IMR-90 (cell line): Measurements from ENCODE around the gene SLC6A9. TPM values are rescaled to one million over a fixed set of nuclear protein-coding genes. Genes with fewer than 3 reads are reported as not detected.

Source experiments
- ATAC-seq: fragments of 200-7000 bp; cut with Tn5 transposase; 2 replicates; pipeline ENCODE4 v1.9.1; 2020; ENCODE audit warnings: low read depth, mild to moderate bottlenecking, moderate library complexity
- BruUV-seq: library from RNA; stranded (reverse); fragments of 400-500 nt; replicated peaks from 2 replicates; lab custom pipeline; 2021; lab: Mats Ljungman, UMichigan
- CTCF ChIA-PET: fragments of 300-600 bp; formaldehyde crosslinking; extraction: SDS; loops from one replicate; lab custom pipeline; 2021; ENCODE audit warnings: antibody characterized with exemption; lab: Yijun Ruan, JAX
- POLR2A ChIA-PET: fragments of 300-600 bp; sonication (Branson Sonifier 250); formaldehyde crosslinking; loops from one replicate; lab custom pipeline; 2022; ENCODE audit warnings: antibody characterized with exemption; ENCODE audit not compliant: unreplicated experiment; lab: Charles Lee
- DNase-seq: peaks from one replicate; pipeline ENCODE4 v3.0.0; 2013
- H2AFZ ChIP-seq: replicated peaks from 2 replicates; pipeline ENCODE3; 2013; ENCODE audit warnings: low read length, mild to moderate bottlenecking; ENCODE audit not compliant: poor library complexity
- H2AK5ac ChIP-seq: 2 replicates; pipeline ENCODE4 v1.6.1; 2013; ENCODE audit warnings: low read depth, low read length, inconsistent platforms
- H2AK9ac ChIP-seq: replicated peaks from 2 replicates; pipeline ENCODE3; 2013; ENCODE audit warnings: mild to moderate bottlenecking, low read depth, low read length, moderate library complexity; ENCODE audit not compliant: poor library complexity
- H2BK120ac ChIP-seq: 2 replicates; pipeline ENCODE4 v1.6.1; 2013; ENCODE audit warnings: low read depth, low read length, inconsistent platforms
- H2BK15ac ChIP-seq: 3 replicates; pipeline ENCODE4 v1.6.1; 2013; ENCODE audit warnings: low read depth, low read length, inconsistent platforms
- H2BK20ac ChIP-seq: 2 replicates; pipeline ENCODE4 v1.6.1; 2013; ENCODE audit warnings: low read depth, mild to moderate bottlenecking, inconsistent platforms, low read length, moderate library complexity
- H2BK5ac ChIP-seq: 2 replicates; pipeline ENCODE4 v1.6.1; 2013; ENCODE audit warnings: mild to moderate bottlenecking, low read depth, low read length, inconsistent platforms; ENCODE audit not compliant: poor library complexity, severe bottlenecking
- H3K14ac ChIP-seq: replicated peaks from 2 replicates; pipeline ENCODE4 v1.6.1; 2013; ENCODE audit warnings: low read depth, low read length, inconsistent platforms
- H3K18ac ChIP-seq: 2 replicates; pipeline ENCODE4 v1.6.1; 2013; ENCODE audit warnings: low read depth, low read length, control low read depth
- H3K23ac ChIP-seq: 2 replicates; pipeline ENCODE4 v1.6.1; 2013; ENCODE audit warnings: low read depth, low read length, inconsistent platforms
- H3K27ac ChIP-seq: 2 replicates; pipeline ENCODE4 v1.5.1; 2013; ENCODE audit warnings: mild to moderate bottlenecking, control low read depth, low read length; ENCODE audit not compliant: insufficient read depth
- H3K27me3 ChIP-seq: 2 replicates; pipeline ENCODE4 v1.6.1; 2013; ENCODE audit warnings: low read length; ENCODE audit not compliant: control insufficient read depth, insufficient read depth
- H3K36me3 ChIP-seq: 2 replicates; pipeline ENCODE4 v1.6.1; 2013; ENCODE audit warnings: low read length, mixed read lengths; ENCODE audit not compliant: control insufficient read depth, insufficient read depth
- H3K4ac ChIP-seq: 2 replicates; pipeline ENCODE4 v1.6.1; 2013; ENCODE audit warnings: low read depth, low read length, inconsistent platforms
- H3K4me1 ChIP-seq: 2 replicates; pipeline ENCODE4 v1.6.1; 2013; ENCODE audit warnings: low read length, mixed read lengths; ENCODE audit not compliant: control insufficient read depth, insufficient read depth
- H3K4me2 ChIP-seq: 2 replicates; pipeline ENCODE4 v1.6.1; 2013; ENCODE audit warnings: low read depth, mild to moderate bottlenecking, control low read depth, low read length, moderate library complexity
- H3K4me3 ChIP-seq: 2 replicates; pipeline ENCODE4 v1.5.1; 2013; ENCODE audit warnings: low read depth, mild to moderate bottlenecking, control low read depth, low read length, moderate library complexity; ENCODE audit not compliant: insufficient read depth
- H3K56ac ChIP-seq: 2 replicates; pipeline ENCODE4 v1.6.1; 2013; ENCODE audit warnings: low read length, inconsistent platforms; ENCODE audit not compliant: insufficient read depth; ENCODE audit errors: extremely low read depth
- H3K79me1 ChIP-seq, 2 experiments: 2 replicates each; pipeline ENCODE4 v1.6.1; 2013; ENCODE audit warnings: low read length in 2 of 2, inconsistent platforms in 1 of 2, low read depth in 1 of 2
- H3K9ac ChIP-seq: 2 replicates; pipeline ENCODE4 v1.6.1; 2013; ENCODE audit warnings: low read depth, low read length, control low read depth
- H3K9me1 ChIP-seq: 2 replicates; pipeline ENCODE4 v1.6.1; 2013; ENCODE audit warnings: low read length, inconsistent platforms; ENCODE audit not compliant: insufficient read depth
- H3K9me3 ChIP-seq: 2 replicates; pipeline ENCODE4 v1.6.1; 2013; ENCODE audit warnings: low read length; ENCODE audit not compliant: control insufficient read depth, insufficient read depth
- H4K20me1 ChIP-seq: 2 replicates; pipeline ENCODE4 v1.6.1; 2013; ENCODE audit warnings: low read length, inconsistent platforms; ENCODE audit not compliant: insufficient read depth
- H4K5ac ChIP-seq: 2 replicates; pipeline ENCODE4 v1.6.1; 2013; ENCODE audit warnings: mild to moderate bottlenecking, low read depth, low read length, control low read depth
- H4K8ac ChIP-seq, 2 experiments: 2 replicates each; pipeline ENCODE4 v1.6.1; 2013; ENCODE audit warnings: low read depth in 2 of 2, low read length in 2 of 2, control low read depth in 1 of 2, inconsistent platforms in 1 of 2
- H4K91ac ChIP-seq: 2 replicates; pipeline ENCODE4 v1.6.1; 2013; ENCODE audit warnings: low read depth, low read length, inconsistent platforms; ENCODE audit not compliant: insufficient read depth
- MAFK ChIP-seq: IDR thresholded peaks from 2 replicates; pipeline ENCODE4 v1.6.1; 2012; ENCODE audit warnings: low read depth, low read length, improper control_type of control experiment
- MAZ ChIP-seq: IDR thresholded peaks from 2 replicates; pipeline ENCODE4 v1.6.1; 2012; ENCODE audit warnings: low read depth, mild to moderate bottlenecking, low read length, improper control_type of control experiment, moderate library complexity, borderline replicate concordance
- MXI1 ChIP-seq: IDR thresholded peaks from 2 replicates; pipeline ENCODE4 v1.6.1; 2012; ENCODE audit warnings: low read depth, mild to moderate bottlenecking, low read length, moderate library complexity, borderline replicate concordance
- RAD21 ChIP-seq: IDR thresholded peaks from 2 replicates; pipeline ENCODE4 v1.6.1; 2012; ENCODE audit warnings: low read length, improper control_type of control experiment
- WGBS, 2 experiments: methylation state at CpG; one replicate each; pipeline versions ENCODE4 v1.1.5 to v1.1.7; 2013; ENCODE audit warnings: missing lambda C conversion rate in 2 of 2; ENCODE audit not compliant: insufficient read length in 1 of 2; ENCODE audit errors: extremely low coverage in 2 of 2; 5-methylcytosine and 5-hydroxymethylcytosine counted together
- dilution Hi-C: fragments of 300-500 bp; cut with HindIII; formaldehyde crosslinking; loops from one replicate; pipeline ENCODE4 v1.14.3; 2018; ENCODE audit warnings: low sequenced_read_pairs; ENCODE audit not compliant: unreplicated experiment
- in situ Hi-C: fragments of 300-500 bp; cut with MboI; formaldehyde crosslinking; loops from 3 replicates; pipeline ENCODE4 v1.14.3; 2019; ENCODE audit warnings: low sequenced_read_pairs, inconsistent platforms, mixed read lengths
- intact Hi-C: fragments of 100-400 bp; cut with micrococcal nuclease; formaldehyde crosslinking; loops from 2 replicates; pipeline ENCODE4 v1.10.0; 2022
- polyA plus RNA-seq, 3 experiments: library from polyadenylated mRNA; depleted of rRNA; stranded (reverse); fragments of >200 nt; gene quantifications; 2 replicates each; pipeline ENCODE4 v1.2.3, GENCODE V29; 2012; ENCODE audit warnings: low replicate concordance in 1 of 3
- total RNA-seq: library from RNA; depleted of rRNA; stranded (reverse); fragments of >200 nt; gene quantifications from 2 replicates; pipeline ENCODE4 v1.2.3, GENCODE V29; 2012

The SLC6A9 gene
- total and polyA plus RNA-seq, 2 of the 4 experiments (the other 2 are of a cell fraction) = 2.0 to 6.6 TPM

DNA sequence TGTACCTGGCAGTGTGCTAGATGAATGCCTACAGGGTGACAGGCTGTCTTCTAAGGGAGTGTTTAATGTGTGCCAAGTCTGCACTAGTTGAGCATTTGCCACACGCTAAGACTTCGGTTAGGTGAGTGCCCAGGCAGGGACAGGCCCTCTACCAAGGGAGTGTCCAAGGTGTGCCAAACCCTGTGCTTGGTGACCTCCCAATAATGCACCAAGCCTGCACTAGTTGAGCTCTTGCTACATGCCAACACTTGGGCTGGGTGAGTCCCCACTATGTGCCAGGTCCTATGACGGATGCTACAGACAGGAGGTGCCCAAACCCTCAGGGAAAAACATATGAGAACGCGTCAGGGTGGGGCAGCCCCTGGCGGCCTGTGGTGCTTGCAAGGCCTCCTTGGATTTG lies 10.8 kb downstream of the SLC6A9 start:
- TF ChIP-seq MAFK (no peak), MXI1 (no peak), RAD21 (no peak), MAZ (no peak)
- Histone ChIP-seq H3K4me1 (peaks cover 4% of the 10 kb centered on the region), H2AFZ (no peak overlapping the region), H4K91ac (no peak overlapping the region), H3K9me3 (no peaks in the 10 kb centered on the region), H3K4me2 (no peak overlapping the region), H3K27ac (no peak overlapping the region), H3K56ac (no peak overlapping the region), H3K18ac (no peak overlapping the region), H3K9ac (no peak overlapping the region), H3K36me3 (peaks cover 26% of the 10 kb centered on the region; the same call in 1 of the 2 replicates), H4K20me1 (no peaks in the 10 kb centered on the region; the same call in 1 of the 2 replicates), H2BK20ac (no peak overlapping the region), H4K5ac (no peak overlapping the region), H2AK5ac (no peak overlapping the region), H3K27me3 (no peaks in the 10 kb centered on the region), H4K8ac (no peak overlapping the region), H2BK15ac (no peak overlapping the region), H3K23ac (no peak overlapping the region), H3K4me3 (no peak overlapping the region), H2AK9ac (no peak overlapping the region), H2BK120ac (no peak overlapping the region), H3K79me1 (no peaks in the 10 kb centered on the region), H2BK5ac (no peak overlapping the region), H3K4ac (no peak overlapping the region), H3K9me1 (peaks cover 10% of the 10 kb centered on the region; the same call in 1 of the 2 replicates), H3K14ac (no peak overlapping the region)
- WGBS, 2 experiments = 50% methylated on average over 2 of the region's 6 CpGs; no CpG with 5 or more reads in 1 of the 2 experiments
- ChIA-PET CTCF (interaction anchor here (1.7 kb wide), 1 partner anchor 15 kb away, joined by 6 read pairs; no protein-coding TSS in a partner anchor), POLR2A (no interaction called here)
- no TSS peak for BruUV-seq
- intact Hi-C loops = no loop called here
- DNase-seq (no peak), ATAC-seq (no peak)
- in situ Hi-C loops = no loop called here
- dilution Hi-C loops = no loop called here
